Suprapubic skin (tissue), 4 donors: ENCODE data around the gene ZNF587.
"Not testable (repeated sequence)": the region's sequence is repeated elsewhere in the genome, so short reads cannot be mapped to it uniquely, and the experiment has no call there.

Experiments
- POLR2A ChIP-seq, 2 donors: fragments of 450-650 bp; IDR thresholded peaks; one replicate each; pipeline ENCODE4 v1.6.1; 2017; ENCODE audit warnings: antibody characterized with exemption in 2 of 2, mild to moderate bottlenecking in 2 of 2, moderate library complexity in 2 of 2
- POLR2AphosphoS5 ChIP-seq, 3 donors: sonication (generic); formaldehyde crosslinking; IDR thresholded peaks; one replicate each; pipeline ENCODE4 v1.6.1; 2017; ENCODE audit warnings: antibody characterized with exemption in 3 of 3
- TF ChIP-seq, protein P1 (sequence below), 2 donors: fragments of 200-600 bp in 1 of 2; fragments of 450-650 bp in 1 of 2; sonication (generic) in 1 of 2; IDR thresholded peaks; one replicate each; pipeline ENCODE4 v1.5.1; 2016 to 2019; ENCODE audit warnings: antibody characterized with exemption in 2 of 2, mild to moderate bottlenecking in 1 of 2, moderate library complexity in 1 of 2

DNA sequence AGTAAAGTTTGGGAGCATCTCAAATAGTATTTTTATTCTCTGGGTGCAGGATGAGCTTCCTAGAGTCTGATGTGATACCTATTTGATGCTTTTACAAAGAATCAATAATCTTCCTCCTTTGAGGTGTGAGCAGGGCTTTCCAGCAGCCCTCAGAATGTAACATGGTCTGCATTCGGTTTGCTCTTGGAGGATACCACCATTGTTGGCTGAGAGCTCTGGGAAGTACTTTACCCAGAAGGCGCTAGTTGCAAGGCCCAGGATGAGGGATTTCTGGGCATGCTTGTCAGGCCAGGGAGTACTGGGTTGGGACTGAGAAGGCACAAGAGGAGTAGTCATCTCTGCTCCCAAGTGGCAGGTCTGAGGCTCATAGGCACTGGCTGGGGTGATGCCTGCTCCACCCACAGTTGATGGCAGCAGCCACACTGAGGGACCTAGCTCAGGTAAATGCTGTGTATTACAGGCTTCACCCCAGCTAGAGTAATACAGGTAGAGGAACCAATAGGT lies 445 bp upstream of the ZNF587 start:
- not testable (repeated sequence) for TF ChIP-seq POLR2AphosphoS5, POLR2A (IDR thresholded peaks at IDR 0.05)
- TF ChIP-seq, protein P1, sequence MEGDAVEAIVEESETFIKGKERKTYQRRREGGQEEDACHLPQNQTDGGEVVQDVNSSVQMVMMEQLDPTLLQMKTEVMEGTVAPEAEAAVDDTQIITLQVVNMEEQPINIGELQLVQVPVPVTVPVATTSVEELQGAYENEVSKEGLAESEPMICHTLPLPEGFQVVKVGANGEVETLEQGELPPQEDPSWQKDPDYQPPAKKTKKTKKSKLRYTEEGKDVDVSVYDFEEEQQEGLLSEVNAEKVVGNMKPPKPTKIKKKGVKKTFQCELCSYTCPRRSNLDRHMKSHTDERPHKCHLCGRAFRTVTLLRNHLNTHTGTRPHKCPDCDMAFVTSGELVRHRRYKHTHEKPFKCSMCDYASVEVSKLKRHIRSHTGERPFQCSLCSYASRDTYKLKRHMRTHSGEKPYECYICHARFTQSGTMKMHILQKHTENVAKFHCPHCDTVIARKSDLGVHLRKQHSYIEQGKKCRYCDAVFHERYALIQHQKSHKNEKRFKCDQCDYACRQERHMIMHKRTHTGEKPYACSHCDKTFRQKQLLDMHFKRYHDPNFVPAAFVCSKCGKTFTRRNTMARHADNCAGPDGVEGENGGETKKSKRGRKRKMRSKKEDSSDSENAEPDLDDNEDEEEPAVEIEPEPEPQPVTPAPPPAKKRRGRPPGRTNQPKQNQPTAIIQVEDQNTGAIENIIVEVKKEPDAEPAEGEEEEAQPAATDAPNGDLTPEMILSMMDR (IDR thresholded peaks at IDR 0.05) = not testable (repeated sequence)
